ENCODE measurements around the gene GPR75. TPM values are rescaled to one million over a fixed set of nuclear protein-coding genes. Genes with fewer than 3 reads are reported as not detected.
"Not testable (repeated sequence)": the region's sequence is repeated elsewhere in the genome, so short reads cannot be mapped to it uniquely, and the experiment has no call there.

The GPR75 gene
- total and polyA plus RNA-seq, 3 experiments from 2014 or later: 2.0 to 2.1 TPM; not detected in 1

GRCh38 chr2:53851052-53851757 is 8.6 kb downstream of the GPR75 start:
- POLR2A ChIA-PET; CTCF ChIA-PET; H3K36me3 ChIP-seq (ENCODE audit: insufficient read depth, low read length); DNase-seq; H3K9me3 ChIP-seq (ENCODE audit: low read length); H3K4me3 Mint-ChIP-seq; H3K4me3 ChIP-seq (ENCODE audit: low read length); H3K4me1 Mint-ChIP-seq; H3K9me3 Mint-ChIP-seq; H3K4me1 ChIP-seq (ENCODE audit: insufficient read depth, low read length); H3K27ac ChIP-seq (ENCODE audit: low read depth, low read length); H3K27me3 Mint-ChIP-seq; H3K27me3 ChIP-seq (ENCODE audit: insufficient read depth, low read length, poor library complexity, severe bottlenecking): not testable (repeated sequence)
- Mint-ChIP-seq H3K27ac (peak overlapping the region in 1 of 8 donors; percentile 82), H3K36me3 (peaks cover 9 to 32% (median 12%) of the 10 kb centered on the region in 3 donors)

DNA sequence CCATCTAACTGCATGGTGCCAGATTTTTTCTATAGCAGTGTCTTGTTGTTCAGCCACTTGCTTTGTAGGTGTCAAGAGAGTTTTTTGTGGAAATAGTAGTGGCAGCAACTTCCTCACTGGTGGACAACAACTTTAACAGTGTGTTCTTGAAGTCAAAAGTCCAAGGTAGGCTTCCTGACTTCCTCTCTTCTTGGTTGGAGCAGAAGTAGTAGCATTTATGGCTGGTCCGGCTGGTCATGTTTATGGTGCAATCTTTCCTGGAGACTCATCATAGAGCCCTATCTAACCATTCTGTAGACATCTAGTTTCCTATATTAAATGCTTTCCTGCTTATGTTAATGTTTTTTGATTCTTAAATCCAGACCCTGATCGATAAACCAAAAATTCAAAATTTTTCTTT is 11.7 kb downstream of the GPR75 start:
- Mint-ChIP-seq H3K4me3 (no peak overlapping the region), H3K4me1 (peaks cover 6 to 12% (median 10%) of the 10 kb centered on the region in 3 donors), H3K27ac (peak overlapping the region in 1 of 8 donors; percentile 74), H3K36me3 (peaks cover 4 to 13% (median 6%) of the 10 kb centered on the region in 3 donors), H3K9me3 (no peaks in the 10 kb centered on the region), H3K27me3 (no peaks in the 10 kb centered on the region)
- no peak for DNase-seq
- ChIA-PET CTCF (no interaction called here), POLR2A (no interaction called here)
- H3K9me3 ChIP-seq (ENCODE audit: low read length): no peaks in the 10 kb centered on the region
- H3K4me1 ChIP-seq (ENCODE audit: insufficient read depth, low read length): no peaks in the 10 kb centered on the region
- H3K36me3 ChIP-seq (ENCODE audit: insufficient read depth, low read length): no peaks in the 10 kb centered on the region
- no peak overlapping the region for H3K27ac ChIP-seq (ENCODE audit: low read depth, low read length)
- H3K4me3 ChIP-seq (ENCODE audit: low read length): no peak overlapping the region
- H3K27me3 ChIP-seq (ENCODE audit: insufficient read depth, low read length, poor library complexity, severe bottlenecking): no peaks in the 10 kb centered on the region

DNA sequence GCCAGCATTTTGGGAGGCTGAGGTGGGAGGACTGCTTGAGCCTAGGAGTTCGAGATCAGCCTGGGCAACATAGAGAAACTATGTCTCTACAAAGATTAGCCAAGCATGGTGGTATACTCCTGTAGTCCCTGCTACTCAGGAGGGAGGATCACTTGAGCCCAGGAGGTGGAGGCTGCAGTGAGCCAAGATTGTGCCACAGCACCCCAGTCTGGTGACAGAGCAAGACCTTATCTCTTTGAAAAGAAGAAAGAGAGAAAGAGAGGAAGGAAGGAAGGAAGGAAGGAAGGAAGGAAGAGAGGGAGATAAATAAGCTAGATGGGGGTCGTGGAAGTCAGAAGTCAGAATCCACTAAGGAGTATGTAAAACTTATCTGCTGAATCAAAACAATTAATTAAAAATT is 16.2 kb downstream of the GPR75 start:
- H3K4me3 ChIP-seq (ENCODE audit: low read length): no peak overlapping the region
- no peaks in the 10 kb centered on the region for H3K27me3 ChIP-seq (ENCODE audit: insufficient read depth, low read length, poor library complexity, severe bottlenecking)
- CTCF ChIA-PET: no interaction called here
- DNase-seq: no peak
- H3K9me3 ChIP-seq (ENCODE audit: low read length): no peaks in the 10 kb centered on the region
- POLR2A ChIA-PET: no interaction called here
- peaks cover 6 to 12% (median 10%) of the 10 kb centered on the region in 3 donors for H3K4me1 Mint-ChIP-seq
- no peaks in the 10 kb centered on the region for H3K36me3 ChIP-seq (ENCODE audit: insufficient read depth, low read length)
- no peak overlapping the region for H3K4me3 Mint-ChIP-seq
- H3K4me1 ChIP-seq (ENCODE audit: insufficient read depth, low read length): no peaks in the 10 kb centered on the region
- H3K27ac Mint-ChIP-seq: peak overlapping the region in 1 of 8 donors; percentile 92
- no peaks in the 10 kb centered on the region for H3K27me3 Mint-ChIP-seq
- H3K27ac ChIP-seq (ENCODE audit: low read depth, low read length): no peak overlapping the region
- H3K9me3 Mint-ChIP-seq: no peaks in the 10 kb centered on the region
- peaks cover 3 to 6% (median 4%) of the 10 kb centered on the region in 3 donors for H3K36me3 Mint-ChIP-seq

GRCh38 chr2:53842891-53843290 is 16.9 kb downstream of the GPR75 start:
- Histone ChIP-seq H3K27ac (ENCODE audit: low read depth, low read length) (no peak overlapping the region), H3K9me3 (ENCODE audit: low read length) (no peaks in the 10 kb centered on the region), H3K36me3 (ENCODE audit: insufficient read depth, low read length) (no peaks in the 10 kb centered on the region), H3K4me1 (ENCODE audit: insufficient read depth, low read length) (no peaks in the 10 kb centered on the region), H3K27me3 (ENCODE audit: insufficient read depth, low read length, poor library complexity, severe bottlenecking) (no peaks in the 10 kb centered on the region), H3K4me3 (ENCODE audit: low read length) (no peak overlapping the region)
- peaks cover 0 to 2% (median 0%) of the 10 kb centered on the region in 3 donors for H3K36me3 Mint-ChIP-seq
- ChIA-PET POLR2A (no interaction called here), CTCF (no interaction called here)
- H3K4me1 Mint-ChIP-seq: peaks cover 6 to 12% (median 10%) of the 10 kb centered on the region in 3 donors
- H3K4me3 Mint-ChIP-seq: no peak overlapping the region
- H3K9me3 Mint-ChIP-seq: no peaks in the 10 kb centered on the region
- no peak for DNase-seq
- no peaks in the 10 kb centered on the region for H3K27me3 Mint-ChIP-seq
- no peak overlapping the region for H3K27ac Mint-ChIP-seq

GRCh38 chr2:53841651-53842050 is 18.1 kb downstream of the GPR75 start:
- H3K27ac Mint-ChIP-seq; H3K9me3 Mint-ChIP-seq; H3K9me3 ChIP-seq (ENCODE audit: low read length); H3K4me1 ChIP-seq (ENCODE audit: insufficient read depth, low read length); DNase-seq; H3K27me3 Mint-ChIP-seq; H3K4me3 Mint-ChIP-seq; H3K4me3 ChIP-seq (ENCODE audit: low read length); H3K36me3 ChIP-seq (ENCODE audit: insufficient read depth, low read length); H3K36me3 Mint-ChIP-seq; H3K27me3 ChIP-seq (ENCODE audit: insufficient read depth, low read length, poor library complexity, severe bottlenecking); H3K27ac ChIP-seq (ENCODE audit: low read depth, low read length): not testable (repeated sequence)
- H3K4me1 Mint-ChIP-seq: peaks cover 6 to 12% (median 10%) of the 10 kb centered on the region in 3 donors
- CTCF ChIA-PET: interaction anchor here (0.6 kb wide), 1 partner anchor 15 kb away, joined by 3 read pairs; no protein-coding TSS in a partner anchor
- POLR2A ChIA-PET: interaction anchor here (0.6 kb wide), 1 partner anchor 160 kb away, joined by 4 read pairs; no protein-coding TSS in a partner anchor

GRCh38 chr2:53840580-53840979 is 19.2 kb downstream of the GPR75 start:
- CTCF ChIA-PET: no interaction called here
- no peaks in the 10 kb centered on the region for H3K9me3 Mint-ChIP-seq
- H3K27me3 Mint-ChIP-seq: no peaks in the 10 kb centered on the region
- Histone ChIP-seq H3K27ac (ENCODE audit: low read depth, low read length) (no peak overlapping the region), H3K27me3 (ENCODE audit: insufficient read depth, low read length, poor library complexity, severe bottlenecking) (no peaks in the 10 kb centered on the region), H3K9me3 (ENCODE audit: low read length) (no peaks in the 10 kb centered on the region), H3K36me3 (ENCODE audit: insufficient read depth, low read length) (no peaks in the 10 kb centered on the region), H3K4me1 (ENCODE audit: insufficient read depth, low read length) (no peaks in the 10 kb centered on the region), H3K4me3 (ENCODE audit: low read length) (no peak overlapping the region)
- POLR2A ChIA-PET: interaction anchor here (0.5 kb wide), 1 partner anchor 48 kb away, joined by 6 read pairs; no protein-coding TSS in a partner anchor
- peaks cover 3 to 6% (median 4%) of the 10 kb centered on the region in 3 donors for H3K36me3 Mint-ChIP-seq
- no peak overlapping the region for H3K27ac Mint-ChIP-seq
- peaks cover 6 to 9% (median 9%) of the 10 kb centered on the region in 3 donors for H3K4me1 Mint-ChIP-seq
- no peak for DNase-seq
- no peak overlapping the region for H3K4me3 Mint-ChIP-seq

- CTCF ChIA-PET; H3K27me3 Mint-ChIP-seq; H3K4me3 ChIP-seq (ENCODE audit: low read length); H3K27me3 ChIP-seq (ENCODE audit: insufficient read depth, low read length, poor library complexity, severe bottlenecking); H3K4me3 Mint-ChIP-seq; DNase-seq; H3K27ac Mint-ChIP-seq; H3K4me1 Mint-ChIP-seq; H3K36me3 ChIP-seq (ENCODE audit: insufficient read depth, low read length); POLR2A ChIA-PET; H3K9me3 ChIP-seq (ENCODE audit: low read length); H3K4me1 ChIP-seq (ENCODE audit: insufficient read depth, low read length); H3K9me3 Mint-ChIP-seq; H3K27ac ChIP-seq (ENCODE audit: low read depth, low read length): not testable (repeated sequence)
- H3K36me3 Mint-ChIP-seq: peaks cover 14 to 40% (median 20%) of the 10 kb centered on the region in 3 donors
These were observed 29.8 kb downstream of the GPR75 start for GRCh38 chr2:53829980-53830290.

GRCh38 chr2:53829273-53829979 is 30.3 kb downstream of the GPR75 start:
- Histone ChIP-seq H3K4me1 (ENCODE audit: insufficient read depth, low read length) (no peaks in the 10 kb centered on the region), H3K36me3 (ENCODE audit: insufficient read depth, low read length) (no peaks in the 10 kb centered on the region), H3K4me3 (ENCODE audit: low read length) (no peak overlapping the region), H3K27ac (ENCODE audit: low read depth, low read length) (no peak overlapping the region), H3K9me3 (ENCODE audit: low read length) (no peaks in the 10 kb centered on the region), H3K27me3 (ENCODE audit: insufficient read depth, low read length, poor library complexity, severe bottlenecking) (no peaks in the 10 kb centered on the region)
- H3K27me3 Mint-ChIP-seq: no peaks in the 10 kb centered on the region
- DNase-seq: no peak
- POLR2A ChIA-PET: no interaction called here
- CTCF ChIA-PET: no interaction called here
- no peaks in the 10 kb centered on the region for H3K4me1 Mint-ChIP-seq
- H3K27ac Mint-ChIP-seq: no peak overlapping the region
- peaks cover 14 to 36% (median 17%) of the 10 kb centered on the region in 3 donors for H3K36me3 Mint-ChIP-seq
- H3K4me3 Mint-ChIP-seq: no peak overlapping the region
- peaks cover 0 to 4% (median 2%) of the 10 kb centered on the region in 5 donors for H3K9me3 Mint-ChIP-seq
